Suprapubic skin (tissue), 4 donors: ENCODE measurements around the gene MDGA2.

Source experiments
- CTCF ChIP-seq, 2 donors: fragments of 200-600 bp in 1 of 2; fragments of 450-650 bp in 1 of 2; sonication (generic) in 1 of 2; IDR thresholded peaks; one replicate each; pipeline ENCODE4 v1.5.1; 2016 to 2019; ENCODE audit warnings: antibody characterized with exemption in 2 of 2, mild to moderate bottlenecking in 1 of 2, moderate library complexity in 1 of 2
- EP300 ChIP-seq: sonication (generic); formaldehyde crosslinking; IDR thresholded peaks from one replicate; pipeline ENCODE4 v1.6.1; 2017; ENCODE audit warnings: antibody characterized with exemption
- POLR2A ChIP-seq, 2 donors: fragments of 450-650 bp; IDR thresholded peaks; one replicate each; pipeline ENCODE4 v1.6.1; 2017; ENCODE audit warnings: antibody characterized with exemption in 2 of 2, mild to moderate bottlenecking in 2 of 2, moderate library complexity in 2 of 2
- POLR2AphosphoS5 ChIP-seq, 3 donors: sonication (generic); formaldehyde crosslinking; IDR thresholded peaks; one replicate each; pipeline ENCODE4 v1.6.1; 2017; ENCODE audit warnings: antibody characterized with exemption in 3 of 3

- TF ChIP-seq CTCF (IDR thresholded peaks at IDR 0.05) (no peak), POLR2A (IDR thresholded peaks at IDR 0.05) (no peak), EP300 (no peak), POLR2AphosphoS5 (IDR thresholded peaks at IDR 0.05) (no peak)
Observed at GRCh38 chr14:47596860-47597259, 78.5 kb downstream of the MDGA2 start.
